ENCODE measurements around the gene BCL11B. TPM values are rescaled to one million over a fixed set of nuclear protein-coding genes. Genes with fewer than 3 reads are reported as not detected.

Gene BCL11B
- total and polyA plus RNA-seq, 4 donors = 0.20 to 2.3 (median 0.66) TPM

- Histone ChIP-seq H3K27ac (ENCODE audit: low read depth in 1 of 2, low read length in 1 of 2) (no peak overlapping the region), H3K4me1 (ENCODE audit: control insufficient read depth in 5 of 5, insufficient read depth in 5 of 5, low read length in 5 of 5) (peaks cover 0 to 34% (median 20%) of the 10 kb centered on the region in 5 donors), H3K27me3 (ENCODE audit: control insufficient read depth in 3 of 3, insufficient read depth in 3 of 3, low read length in 2 of 3) (no peaks in the 10 kb centered on the region), H3K9me3 (ENCODE audit: control insufficient read depth in 4 of 4, insufficient read depth in 3 of 4, low read length in 3 of 4) (peaks cover 0 to 2% (median 0%) of the 10 kb centered on the region in 4 donors), H3K4me3 (no peak overlapping the region), H3K9ac (ENCODE audit: insufficient read depth in 1 of 2, low read length in 2 of 2) (no peak overlapping the region), H3K36me3 (ENCODE audit: control insufficient read depth in 4 of 4, insufficient read depth in 4 of 4, low read length in 4 of 4) (no peaks in the 10 kb centered on the region)
- WGBS, 2 donors = 67 to 73% methylated on average over 12 of the region's 12 CpGs
- TF ChIP-seq CTCF (IDR thresholded peaks at IDR 0.05; ENCODE audit: control extremely low read depth, extremely low read depth) = no peak
- ATAC-seq (ENCODE audit: insufficient read depth, low FRiP score) (no peak), DNase-seq (no peak)
Observed at GRCh38 chr14:99224116-99224910, 47.7 kb downstream of the BCL11B start.

- ATAC-seq (ENCODE audit: insufficient read depth, low FRiP score) (no peak), DNase-seq (no peak)
- H3K4me3 ChIP-seq = no peak overlapping the region
- no peaks in the 10 kb centered on the region for H3K27me3 ChIP-seq (ENCODE audit: control insufficient read depth in 3 of 3, insufficient read depth in 3 of 3, low read length in 2 of 3)
- peaks cover 0 to 2% (median 0%) of the 10 kb centered on the region in 4 donors for H3K9me3 ChIP-seq (ENCODE audit: control insufficient read depth in 4 of 4, insufficient read depth in 3 of 4, low read length in 3 of 4)
- peaks cover 0 to 21% (median 13%) of the 10 kb centered on the region in 5 donors for H3K4me1 ChIP-seq (ENCODE audit: control insufficient read depth in 5 of 5, insufficient read depth in 5 of 5, low read length in 5 of 5)
- H3K9ac ChIP-seq (ENCODE audit: insufficient read depth in 1 of 2, low read length in 2 of 2) = no peak overlapping the region
- no peak for TF ChIP-seq CTCF (IDR thresholded peaks at IDR 0.05; ENCODE audit: control extremely low read depth, extremely low read depth)
- no peak overlapping the region for H3K27ac ChIP-seq (ENCODE audit: low read depth in 1 of 2, low read length in 1 of 2)
- H3K36me3 ChIP-seq (ENCODE audit: control insufficient read depth in 4 of 4, insufficient read depth in 4 of 4, low read length in 4 of 4) = no peaks in the 10 kb centered on the region
- WGBS, 2 donors = 92% methylated on average over 13 of the region's 13 CpGs
Observed at GRCh38 chr14:99221445-99221844, 50.6 kb downstream of the BCL11B start.

- ATAC-seq (ENCODE audit: insufficient read depth, low FRiP score) = no peak
- DNase-seq = no peak
- Histone ChIP-seq H3K4me3 (no peak overlapping the region), H3K9me3 (ENCODE audit: control insufficient read depth in 4 of 4, insufficient read depth in 3 of 4, low read length in 3 of 4) (no peaks in the 10 kb centered on the region), H3K36me3 (ENCODE audit: control insufficient read depth in 4 of 4, insufficient read depth in 4 of 4, low read length in 4 of 4) (no peaks in the 10 kb centered on the region), H3K27me3 (ENCODE audit: control insufficient read depth in 3 of 3, insufficient read depth in 3 of 3, low read length in 2 of 3) (no peaks in the 10 kb centered on the region), H3K27ac (ENCODE audit: low read depth in 1 of 2, low read length in 1 of 2) (no peak overlapping the region), H3K4me1 (ENCODE audit: control insufficient read depth in 5 of 5, insufficient read depth in 5 of 5, low read length in 5 of 5) (peaks cover 0 to 30% (median 4%) of the 10 kb centered on the region in 5 donors), H3K9ac (ENCODE audit: insufficient read depth in 1 of 2, low read length in 2 of 2) (no peak overlapping the region)
- no peak for TF ChIP-seq CTCF (IDR thresholded peaks at IDR 0.05; ENCODE audit: control extremely low read depth, extremely low read depth)
- WGBS, 2 donors = 79 to 86% methylated on average over 13 of the region's 13 CpGs
Observed at GRCh38 chr14:99217066-99217955, 54.7 kb downstream of the BCL11B start.

Data from lung (tissue), 12 donors.